ENCODE measurements around the gene MRAP2. TPM values are rescaled to one million over a fixed set of nuclear protein-coding genes. Genes with fewer than 3 reads are reported as not detected.
"Not testable (repeated sequence)": the region's sequence is repeated elsewhere in the genome, so short reads cannot be mapped to it uniquely, and the experiment has no call there.

Gene MRAP2
- polyA plus RNA-seq, 10 donors = 13.7 to 30.6 (median 23.2) TPM

DNA sequence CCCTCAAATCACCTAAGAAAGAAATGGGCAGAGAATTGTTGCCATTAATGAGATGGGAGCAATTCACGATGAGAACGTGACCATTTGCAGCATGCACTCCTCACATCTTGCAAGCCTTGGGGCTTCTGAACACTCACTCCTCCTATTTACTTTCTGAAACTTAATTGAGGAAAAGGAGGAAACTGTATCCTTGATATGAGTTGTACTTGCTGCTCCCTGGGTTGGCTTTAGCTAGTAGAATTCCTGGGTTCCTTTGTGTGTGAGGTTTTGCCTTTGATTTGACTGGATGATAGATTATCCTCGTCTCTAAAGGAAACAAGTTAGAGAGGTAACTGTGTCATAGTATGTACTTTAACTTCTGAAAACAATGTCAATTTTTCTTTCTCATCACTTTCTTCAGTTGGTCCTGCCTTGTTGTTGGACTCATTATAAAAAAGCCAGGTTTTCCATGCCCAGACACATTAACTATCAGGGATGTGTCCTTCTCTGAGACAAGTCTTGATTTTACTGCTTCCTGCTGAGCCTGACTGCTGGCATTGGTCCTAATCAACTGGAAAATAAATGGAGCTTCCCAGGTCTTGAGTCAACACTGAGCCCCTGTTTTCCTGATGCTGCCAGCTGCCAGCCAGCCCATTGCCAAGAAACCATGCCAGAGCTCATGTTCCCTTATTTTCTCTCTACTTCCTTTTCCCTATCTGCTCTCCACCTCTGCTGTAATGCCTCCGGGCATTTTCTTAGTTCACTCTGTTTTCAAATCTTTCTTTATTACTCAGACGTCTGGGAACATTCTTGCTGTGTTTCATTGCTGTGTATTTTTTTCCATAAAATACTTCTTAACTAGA, 6.0 kb upstream of the MRAP2 start:
- peak; percentile 34 to 70 (median 40) for DNase-seq

DNA sequence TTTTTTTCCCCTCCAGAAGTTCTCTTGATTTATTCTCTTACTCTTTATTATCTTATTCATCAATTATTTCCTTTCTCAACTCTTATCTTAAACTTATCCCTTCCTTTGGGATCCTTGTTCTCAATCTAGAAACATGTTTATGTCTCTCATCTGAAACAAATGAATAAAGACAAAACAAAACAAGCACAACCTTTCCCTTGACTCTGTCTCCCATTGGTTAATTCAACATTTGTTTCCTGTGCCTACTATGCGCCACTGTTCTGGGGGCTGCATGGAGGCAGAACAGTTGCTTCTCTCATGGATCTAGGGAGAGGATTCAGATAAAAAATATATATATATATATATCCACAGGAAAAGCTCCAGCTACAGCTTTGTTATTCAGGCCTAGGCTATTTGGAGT, 5.2 kb upstream of the MRAP2 start:
- no peak for DNase-seq

DNA sequence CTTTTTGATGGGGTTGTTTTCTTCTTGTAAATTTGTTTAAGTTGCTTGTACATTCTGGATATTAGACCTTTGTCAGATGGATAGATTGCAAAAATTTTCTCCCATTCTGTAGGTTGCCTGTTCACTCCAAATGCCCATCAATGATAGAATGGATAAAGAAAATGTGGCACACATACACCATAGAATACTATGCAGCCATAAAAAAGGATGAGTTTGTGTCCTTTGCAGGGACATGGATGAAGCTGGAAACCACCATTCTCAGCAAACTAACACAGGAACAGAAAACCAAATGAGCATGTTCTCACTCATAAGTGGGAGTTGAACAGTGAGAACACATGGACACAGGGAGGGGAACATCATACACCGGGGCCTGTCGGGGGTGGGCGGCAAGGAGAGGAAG, 1.6 kb upstream of the MRAP2 start:
- not testable (repeated sequence) for DNase-seq

DNA sequence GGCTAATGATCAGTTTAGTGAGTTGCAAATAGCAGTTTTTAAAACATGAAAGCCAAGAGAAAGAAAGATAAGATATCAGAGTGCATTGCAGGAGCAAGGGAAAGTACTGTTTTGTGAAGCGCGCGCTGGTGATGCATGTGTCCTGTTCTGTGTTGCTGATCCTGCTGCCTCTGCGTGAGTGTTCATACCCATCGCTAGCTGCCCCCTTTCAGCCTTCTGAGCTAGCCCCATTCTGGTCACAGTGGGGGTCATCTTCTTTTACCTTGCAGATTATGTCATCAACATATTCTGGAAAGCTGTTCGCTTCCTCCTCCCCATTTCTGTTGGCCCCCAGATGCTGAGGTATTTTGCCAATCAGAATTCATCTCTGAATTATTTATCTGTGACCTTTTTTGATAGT, 1.9 kb downstream of the MRAP2 start:
- DNase-seq = no peak

GRCh38 chr6:84037425-84038089, 4.0 kb downstream of the MRAP2 start:
- no peak for DNase-seq

DNA sequence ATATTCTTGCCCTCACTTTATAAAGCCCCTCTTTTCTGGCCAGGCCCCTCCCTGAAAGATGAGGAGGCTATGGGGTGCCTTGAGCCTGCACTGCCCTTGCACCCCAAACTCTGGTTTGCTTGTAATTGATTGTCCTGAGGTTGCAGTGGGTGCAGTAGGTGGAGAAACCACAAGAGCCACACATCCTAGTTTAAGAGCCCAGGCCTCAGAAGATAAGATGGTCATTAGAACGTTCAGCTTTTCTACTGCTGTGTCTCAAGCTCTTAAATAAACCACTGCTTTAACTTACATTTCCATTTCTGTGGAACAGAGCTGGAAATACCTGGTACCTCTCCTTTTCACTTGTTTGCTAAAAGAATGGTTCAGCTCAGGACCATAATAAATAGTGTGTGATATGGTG, 9.0 kb downstream of the MRAP2 start:
- DNase-seq = no peak

GRCh38 chr6:84043555-84043954, 10.0 kb downstream of the MRAP2 start:
- no peak for DNase-seq

DNA sequence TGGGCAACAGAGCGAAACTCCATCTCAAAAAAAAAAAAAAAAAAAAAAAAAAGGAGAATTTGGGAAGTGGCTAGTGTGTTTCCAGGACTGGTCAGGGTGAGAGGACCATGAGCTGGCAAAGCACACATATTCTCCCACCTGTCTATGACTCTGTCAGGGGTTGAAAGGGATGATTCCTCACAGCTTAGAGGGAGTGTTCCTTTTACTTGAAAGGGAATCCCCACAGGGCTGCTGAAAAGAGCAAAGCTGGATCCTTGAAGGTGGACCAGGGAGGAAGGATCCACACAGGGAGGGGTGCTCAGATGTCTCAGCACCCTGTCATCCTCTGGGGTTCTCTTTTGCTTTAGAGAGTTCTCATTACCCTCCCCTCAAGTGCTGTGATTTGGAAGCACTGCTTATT, 13.2 kb downstream of the MRAP2 start:
- DNase-seq = no peak

- no peak for DNase-seq
Measured at GRCh38 chr6:84048588-84048987, 15.0 kb downstream of the MRAP2 start.

- DNase-seq = no peak
Measured at GRCh38 chr6:84050408-84050807, 16.8 kb downstream of the MRAP2 start.

- DNase-seq = peak; percentile 74 to 88 (median 75)
Measured at GRCh38 chr6:84052204-84052882, 18.8 kb downstream of the MRAP2 start.

DNA sequence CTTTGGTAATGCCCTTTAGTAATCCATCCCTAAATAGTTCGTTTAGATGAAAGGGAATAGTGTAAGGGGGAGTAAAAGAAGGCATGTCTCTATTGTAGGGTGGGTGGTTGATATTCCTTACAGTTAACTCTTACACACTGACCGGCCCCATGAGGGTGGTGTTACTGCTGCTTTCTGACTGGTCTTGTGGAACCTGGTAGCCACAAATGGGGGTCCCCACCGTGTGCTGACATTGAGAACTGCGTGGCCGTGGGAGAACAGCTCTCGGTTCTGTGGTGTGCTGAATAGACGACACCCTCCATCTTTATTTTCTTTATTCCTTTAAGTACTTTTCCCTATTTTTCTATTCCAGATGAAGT, 19.3 kb downstream of the MRAP2 start:
- DNase-seq = no peak

DNA sequence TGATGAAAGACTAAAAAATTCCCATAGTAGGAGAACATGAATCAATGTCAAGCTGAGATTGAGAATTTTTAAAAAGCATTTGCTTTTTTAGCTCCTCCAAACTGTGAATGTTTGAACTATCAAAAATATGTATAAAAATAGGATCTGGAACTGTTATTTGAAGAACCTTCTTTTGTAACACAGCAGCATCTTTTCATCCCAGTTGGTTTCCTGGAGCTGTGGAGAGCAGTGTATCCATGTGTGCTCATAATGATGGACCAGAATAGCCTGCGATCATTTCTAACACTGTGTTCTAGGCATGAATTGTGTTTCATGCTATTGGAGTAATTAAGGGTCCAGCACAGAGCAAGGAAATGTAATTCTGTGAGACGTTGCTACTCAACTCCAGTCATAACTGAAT, 22.1 kb downstream of the MRAP2 start:
- no peak for DNase-seq

DNA sequence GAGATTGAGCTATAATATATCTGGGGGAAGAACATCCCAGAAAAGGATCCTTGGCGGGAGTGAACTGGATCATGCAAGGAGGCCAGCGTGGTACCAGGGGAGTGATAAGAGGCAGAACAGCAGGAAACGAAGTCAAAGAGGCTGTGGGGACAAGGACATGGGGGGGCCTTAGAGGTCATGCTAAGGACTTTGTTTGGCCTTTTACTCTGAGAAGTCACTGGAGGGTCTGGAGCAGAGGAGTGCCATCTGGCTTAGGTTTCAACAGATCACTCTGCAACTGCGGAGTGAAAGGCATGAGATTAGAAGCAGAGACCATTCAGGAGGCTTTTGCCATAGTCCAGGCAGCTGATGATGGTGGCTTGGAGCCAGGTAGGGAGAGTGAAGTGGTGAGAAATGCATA, 24.3 kb downstream of the MRAP2 start:
- DNase-seq = no peak

DNA sequence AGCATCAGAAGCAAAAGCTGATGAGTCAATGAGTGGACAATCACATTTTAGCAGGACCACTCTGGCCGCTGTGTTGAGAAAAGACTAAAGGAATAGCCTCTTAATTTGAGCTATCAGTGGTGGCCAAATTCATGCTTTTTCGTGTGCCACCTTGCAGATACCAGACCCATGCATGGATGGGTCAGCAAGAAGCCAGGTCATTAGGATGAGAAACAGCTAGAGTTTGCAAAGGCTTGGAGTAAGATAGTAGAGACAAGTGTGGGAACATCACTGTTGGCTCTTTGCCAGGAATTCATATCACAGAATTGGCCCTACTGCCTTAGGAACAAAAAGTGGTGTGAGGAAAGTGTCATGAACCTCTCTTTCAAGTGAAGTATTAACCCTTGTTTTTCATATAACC, 25.5 kb downstream of the MRAP2 start:
- DNase-seq = no peak

GRCh38 chr6:84061174-84061573, 27.6 kb downstream of the MRAP2 start:
- DNase-seq = no peak

DNA sequence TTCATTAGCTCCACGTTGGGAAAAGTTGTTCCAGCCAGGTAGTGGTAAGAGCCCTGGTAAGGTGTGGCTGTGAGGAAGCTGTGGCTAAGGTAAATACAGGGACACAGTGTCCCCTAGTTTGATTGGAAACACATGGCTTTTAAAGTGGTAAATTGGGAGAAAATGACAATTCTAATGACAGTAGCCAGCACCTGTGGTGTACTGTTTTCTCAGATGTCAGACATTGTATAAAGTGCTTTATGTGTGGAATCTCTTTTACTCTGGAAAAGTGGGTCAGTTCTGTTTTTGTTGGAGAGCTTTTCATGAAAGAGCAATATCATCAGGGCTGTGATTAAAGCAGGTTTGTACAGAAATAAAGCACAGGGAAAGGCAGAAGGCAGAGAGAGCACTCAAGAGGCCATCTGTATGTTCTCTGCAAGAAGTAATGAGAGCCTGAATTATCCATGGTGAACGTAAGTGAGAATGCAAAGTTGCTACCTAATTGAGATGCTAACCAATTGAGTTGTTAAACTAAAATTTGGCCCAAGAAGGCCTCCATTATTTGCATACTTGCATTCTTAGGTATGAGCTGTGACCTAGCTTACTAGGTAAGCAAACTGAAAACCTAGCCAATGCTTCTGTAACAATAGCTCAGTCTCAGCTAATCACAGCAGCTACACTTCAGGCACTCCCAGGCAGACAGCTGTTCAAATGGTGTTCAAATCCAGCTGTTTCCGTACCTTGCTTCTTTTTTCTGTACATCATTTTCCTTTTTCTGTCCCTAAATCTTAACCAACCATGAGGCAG, 28.2 kb downstream of the MRAP2 start:
- no peak for DNase-seq

DNA sequence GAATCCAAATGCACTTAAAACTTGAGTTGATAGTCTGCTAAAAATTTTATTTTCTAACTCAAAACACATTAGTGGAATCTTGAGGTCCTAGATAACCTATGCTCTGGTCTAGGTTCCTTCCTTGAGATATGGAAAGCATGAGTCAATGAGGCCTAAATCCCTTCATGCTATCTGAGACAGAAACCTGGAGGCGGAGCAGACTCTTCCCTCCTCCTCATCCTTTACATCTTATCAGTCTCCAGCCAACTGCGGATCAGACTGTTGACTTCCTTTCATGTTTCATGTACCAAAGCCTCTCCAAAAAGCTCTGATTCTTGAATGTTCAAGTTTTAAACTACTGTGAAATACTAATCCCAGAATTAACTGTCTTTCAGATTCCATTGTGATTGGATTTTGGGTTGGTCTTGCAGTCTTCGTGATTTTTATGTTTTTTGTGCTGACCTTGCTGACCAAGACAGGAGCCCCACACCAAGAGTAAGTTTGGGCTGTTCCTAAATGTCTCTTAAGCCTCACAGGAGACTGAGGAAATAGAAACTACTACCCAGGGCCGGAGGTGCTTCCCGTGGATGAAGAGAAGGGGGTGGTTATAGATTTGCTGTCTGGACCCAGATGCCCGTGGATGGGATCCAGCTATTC, 29.1 kb downstream of the MRAP2 start:
- no peak for DNase-seq

DNA sequence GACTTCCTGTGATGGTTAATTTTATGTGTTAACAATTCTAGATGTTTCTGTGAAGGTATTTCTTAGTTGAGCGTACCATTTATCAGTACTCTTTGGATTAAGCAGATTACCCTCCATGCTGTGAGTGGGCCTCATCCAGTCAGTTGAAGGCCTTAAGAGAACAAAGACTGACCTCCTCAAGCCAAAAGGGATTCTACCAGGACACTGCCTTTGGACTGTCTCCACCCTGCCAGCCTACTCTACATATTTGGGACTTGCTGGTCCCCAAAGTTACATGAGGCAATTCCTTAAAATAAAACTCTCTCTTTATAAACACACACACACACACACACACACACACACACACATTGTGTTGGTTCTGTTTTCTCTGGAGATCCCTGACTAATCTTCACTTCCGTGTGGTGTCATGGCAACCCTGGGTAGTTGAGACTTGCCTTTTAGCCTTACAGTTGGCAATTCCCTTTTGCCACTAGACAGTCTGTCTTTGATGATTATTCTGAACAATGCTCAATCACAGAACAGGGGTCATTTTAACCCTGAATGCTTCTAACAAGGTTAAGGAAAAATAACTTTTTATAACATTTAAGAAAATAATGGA, 32.2 kb downstream of the MRAP2 start:
- DNase-seq = no peak

GRCh38 chr6:84066536-84066935, 33.0 kb downstream of the MRAP2 start:
- DNase-seq = no peak

DNA sequence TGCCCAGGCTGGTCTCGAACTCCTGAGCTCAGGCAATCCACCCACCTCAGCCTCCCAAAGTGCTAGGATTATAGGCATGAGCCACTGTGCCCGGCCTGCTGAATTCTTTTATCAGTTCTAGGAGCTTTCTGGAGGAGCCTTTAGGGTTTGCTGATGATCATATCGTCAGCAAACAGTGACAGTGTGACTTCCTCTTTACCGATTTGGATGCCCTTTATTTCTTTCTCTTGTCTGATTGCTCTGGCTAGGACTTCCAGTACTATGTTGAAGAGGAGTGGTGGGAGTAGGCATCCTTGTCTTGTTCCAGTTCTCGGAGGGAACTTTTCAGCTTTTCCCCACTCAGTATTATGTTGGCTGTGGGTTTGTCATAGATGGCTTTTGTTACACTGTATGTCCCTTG, 35.3 kb downstream of the MRAP2 start:
- DNase-seq = not testable (repeated sequence)

Measured in muscle of back (tissue), 11 donors.